M059J (cell line): Measurements from ENCODE around the gene SORCS2. TPM values are rescaled to one million over a fixed set of nuclear protein-coding genes. Genes with fewer than 3 reads are reported as not detected.

ENCODE experiments used
- DNase-seq: peaks from one replicate; pipeline ENCODE4 v3.0.0-alpha.2; 2012; ENCODE audit warnings: low read depth
- total RNA-seq: library from RNA; depleted of rRNA; stranded (reverse); fragments of >200 nt; shearing (Covaris generic); gene quantifications from 2 replicates; pipeline ENCODE4 v1.2.3, GENCODE V29; 2014

The SORCS2 gene
- total RNA-seq, 1 experiment from 2014 or later: 0.02 TPM

DNA sequence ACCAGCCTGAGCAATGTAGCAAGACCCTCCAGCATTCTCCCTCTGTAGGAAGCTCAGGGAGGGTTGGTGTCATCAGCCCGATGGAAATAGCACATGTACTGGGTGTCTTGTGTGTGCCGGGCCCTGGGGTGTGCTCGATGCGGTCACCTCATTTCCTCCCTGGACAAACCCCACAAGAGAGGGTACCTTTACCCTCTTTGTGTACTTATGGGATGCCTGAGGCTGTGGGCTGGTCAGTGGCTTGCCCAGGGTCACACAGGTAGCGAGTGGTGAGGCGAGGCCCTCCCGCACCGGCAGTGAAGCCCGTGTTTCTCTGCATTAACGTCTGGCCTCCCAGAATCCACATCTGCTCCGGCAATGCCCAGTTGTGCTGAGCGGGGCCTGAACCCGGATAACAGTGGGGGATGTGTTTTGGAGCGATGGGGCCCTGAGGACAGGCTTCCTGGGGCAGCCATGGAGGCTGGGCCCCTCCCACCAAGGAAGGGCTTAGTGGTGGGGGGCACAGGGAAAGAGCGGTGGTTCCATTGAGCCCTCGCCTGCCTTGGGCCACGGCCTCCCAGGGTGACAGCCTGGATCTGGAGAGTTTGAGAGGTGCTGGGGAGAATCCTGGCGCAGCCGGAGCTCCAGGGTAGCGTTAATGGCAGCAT lies 234.3 kb downstream of the SORCS2 start:
- DNase-seq: no peak

DNA sequence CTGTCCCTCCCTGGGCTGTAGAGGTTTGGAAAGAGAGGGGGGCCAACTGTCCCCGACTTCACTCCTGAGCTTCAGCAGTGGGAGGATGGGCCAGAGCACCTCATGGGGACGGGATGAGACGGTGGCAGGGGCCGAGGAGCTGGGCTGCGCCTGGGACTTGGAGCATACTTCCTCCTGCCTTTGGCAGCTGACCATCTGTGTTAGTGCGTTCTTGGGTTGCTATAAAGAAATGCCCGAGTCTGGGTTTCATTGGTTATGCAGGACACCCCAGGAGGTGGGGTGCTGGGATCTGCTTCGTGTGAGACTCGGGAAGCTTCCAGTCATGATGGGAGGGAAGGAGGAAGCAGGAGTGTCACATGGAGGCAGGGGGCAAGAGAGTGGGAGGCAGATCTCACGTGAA lies 235.0 kb downstream of the SORCS2 start:
- DNase-seq: no peak

- no peak for DNase-seq
Observed at GRCh38 chr4:7427831-7428260, 235.5 kb downstream of the SORCS2 start.

DNA sequence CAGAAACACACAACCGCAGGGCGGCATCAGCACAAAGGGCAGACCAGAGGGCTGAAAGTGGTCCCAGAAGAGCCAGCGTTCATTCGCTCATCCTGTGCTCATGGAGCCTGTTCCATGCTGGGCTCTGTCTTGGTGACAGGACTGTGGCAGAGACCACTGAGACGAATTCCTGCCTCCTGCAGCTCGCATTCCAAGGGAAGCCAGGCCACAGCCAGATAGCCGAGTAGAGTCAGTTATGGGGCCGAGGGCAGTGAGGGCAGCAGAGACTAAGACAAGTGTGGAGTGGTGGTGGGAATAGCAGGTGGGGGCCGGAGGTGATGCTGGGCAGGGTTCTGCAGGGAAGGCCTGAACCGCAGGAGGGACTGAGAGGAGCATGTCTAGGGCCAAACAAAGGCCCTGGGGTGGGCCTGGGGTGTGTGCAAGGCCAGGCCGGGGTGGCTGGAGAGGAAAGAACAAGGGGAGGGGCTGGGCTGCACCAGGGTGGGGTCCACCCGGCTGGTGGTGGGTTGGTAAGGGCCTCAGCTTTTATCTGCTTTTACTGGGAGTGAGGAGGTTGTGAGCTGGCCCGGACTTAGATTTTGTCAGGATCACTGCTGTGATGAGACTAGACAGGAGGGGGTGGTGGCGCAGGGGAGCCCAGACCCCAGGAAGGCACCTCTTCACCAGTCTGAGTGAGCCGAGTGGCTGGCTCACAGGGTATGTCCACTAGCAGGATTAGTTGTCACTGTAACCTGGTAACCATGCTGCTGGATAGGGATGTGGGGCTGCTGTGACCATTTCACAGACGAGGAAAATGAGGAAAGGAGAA lies 236.1 kb downstream of the SORCS2 start:
- no peak for DNase-seq

DNA sequence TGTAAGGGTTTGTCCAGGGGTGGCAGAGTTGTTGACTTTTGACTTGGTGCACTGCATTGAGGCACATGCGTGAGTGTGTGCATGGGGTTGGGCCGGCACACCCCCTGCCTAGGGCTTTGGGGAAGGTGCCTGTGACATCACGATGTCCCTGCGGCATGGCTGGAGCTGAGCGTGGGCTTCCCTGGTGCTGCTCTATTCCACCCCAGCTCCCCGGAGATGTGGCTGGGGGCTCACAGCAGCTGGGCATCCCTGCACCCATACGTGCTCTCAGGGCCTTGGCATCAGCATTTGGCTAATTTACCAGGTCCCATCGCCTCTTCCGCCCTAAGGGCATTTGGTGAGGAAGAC lies 236.7 kb downstream of the SORCS2 start:
- no peak for DNase-seq

DNA sequence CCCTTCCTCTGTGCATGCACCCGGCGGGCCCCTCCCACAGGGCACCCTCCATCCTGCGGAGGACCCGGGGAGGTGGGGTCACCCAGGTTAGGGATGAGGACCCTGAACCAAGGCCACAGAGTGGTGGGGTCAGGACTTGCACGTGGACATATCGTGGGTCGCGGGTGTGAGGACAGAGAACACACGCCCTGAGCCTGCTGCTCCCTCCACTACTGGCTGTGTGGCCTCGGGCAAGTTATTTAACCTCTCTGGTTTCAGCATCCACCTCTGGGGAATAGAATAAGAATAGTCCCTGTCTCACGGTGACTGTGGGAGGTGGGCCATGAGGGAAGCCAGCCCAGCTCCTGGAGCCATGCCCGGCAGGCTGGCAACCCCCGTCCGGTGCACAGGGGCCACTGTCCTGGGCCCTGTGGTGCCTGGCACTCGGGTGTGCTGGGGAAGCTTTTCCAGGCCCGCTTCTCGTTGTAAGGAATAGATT lies 237.3 kb downstream of the SORCS2 start:
- DNase-seq: no peak

DNA sequence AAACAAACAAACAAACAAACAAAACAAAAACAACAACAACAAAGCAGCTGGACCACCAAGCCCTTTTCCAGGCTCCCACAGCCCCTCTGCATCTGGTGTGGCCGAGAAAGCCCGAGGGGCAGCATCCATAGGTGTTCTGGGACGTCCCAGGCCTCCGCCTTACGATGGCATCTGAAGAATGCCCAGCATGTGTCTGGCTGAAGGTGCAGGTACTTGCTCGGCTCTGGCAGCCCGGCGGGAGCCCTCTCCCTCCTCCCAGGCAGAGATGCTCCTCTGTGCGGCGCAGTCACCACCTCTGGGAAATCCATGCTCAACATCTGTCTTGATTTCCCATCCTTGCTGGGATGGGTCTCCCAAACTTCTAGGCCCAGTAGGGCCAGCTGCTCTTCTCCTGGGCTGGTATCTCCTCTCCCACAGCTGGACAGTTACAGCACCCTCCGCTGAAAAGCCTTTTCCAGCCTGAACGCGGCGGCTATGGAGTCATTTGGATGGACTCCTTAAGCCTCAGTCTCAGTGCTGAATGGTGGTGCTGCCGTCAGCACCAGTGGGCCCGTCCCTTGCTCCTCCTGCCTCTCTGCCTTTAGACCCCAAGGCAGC lies 238.1 kb downstream of the SORCS2 start:
- DNase-seq: no peak

- DNase-seq: no peak
Observed at GRCh38 chr4:7430965-7431695, 238.8 kb downstream of the SORCS2 start.

DNA sequence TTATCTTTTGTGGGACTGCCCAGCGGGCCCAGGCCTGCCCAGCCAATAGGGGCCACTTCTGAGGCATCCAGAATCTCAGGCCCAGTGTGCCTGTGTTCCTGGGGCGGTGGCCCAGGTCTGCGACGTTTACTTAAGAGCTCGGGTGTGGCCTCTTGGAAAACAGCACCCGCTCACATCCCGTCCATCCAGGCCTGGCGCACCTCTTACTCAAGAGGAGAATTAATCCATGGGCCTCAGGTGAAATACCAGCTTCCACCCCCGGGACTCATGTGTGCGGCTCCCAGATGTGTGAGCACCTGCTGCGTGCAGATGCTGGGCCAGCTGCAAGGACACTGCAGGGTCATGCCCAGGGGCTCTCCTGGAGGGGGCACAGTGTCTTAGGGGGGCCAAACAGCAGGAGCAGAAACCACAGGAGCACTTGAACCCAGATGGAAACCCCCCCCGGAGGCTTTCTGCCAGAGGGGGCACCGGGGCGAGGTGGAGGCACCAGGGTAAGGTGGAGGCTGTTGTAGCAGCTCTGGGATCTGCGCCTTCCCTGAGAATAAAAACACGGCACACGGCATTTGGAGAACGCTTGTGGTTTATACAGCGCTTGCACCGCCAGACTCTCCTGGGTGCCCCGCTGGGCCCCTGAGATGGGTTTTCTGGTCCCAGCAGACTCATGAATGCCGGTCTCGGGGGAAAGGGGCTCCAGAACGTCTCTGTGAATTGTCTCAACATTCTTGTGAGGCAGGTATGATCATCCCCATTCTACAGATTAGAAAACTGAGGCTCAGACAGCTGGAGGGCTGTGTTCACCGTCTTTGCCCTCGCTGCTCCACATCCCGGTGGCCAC lies 239.6 kb downstream of the SORCS2 start:
- no peak for DNase-seq

- no peak for DNase-seq
Observed at GRCh38 chr4:7432531-7433375, 240.4 kb downstream of the SORCS2 start.

- DNase-seq: no peak
Observed at GRCh38 chr4:7433376-7434140, 241.2 kb downstream of the SORCS2 start.

- no peak for DNase-seq
Observed at GRCh38 chr4:7434141-7434765, 241.9 kb downstream of the SORCS2 start.

GRCh38 chr4:7434766-7435150 lies 242.4 kb downstream of the SORCS2 start, which contains the start of gene PSAPL1:
TSS of gene PSAPL1 (minus strand) at chr4:7434930. CDS start at chr4:7434879, 51 bp downstream.
- peak; percentile 72 for DNase-seq

DNA sequence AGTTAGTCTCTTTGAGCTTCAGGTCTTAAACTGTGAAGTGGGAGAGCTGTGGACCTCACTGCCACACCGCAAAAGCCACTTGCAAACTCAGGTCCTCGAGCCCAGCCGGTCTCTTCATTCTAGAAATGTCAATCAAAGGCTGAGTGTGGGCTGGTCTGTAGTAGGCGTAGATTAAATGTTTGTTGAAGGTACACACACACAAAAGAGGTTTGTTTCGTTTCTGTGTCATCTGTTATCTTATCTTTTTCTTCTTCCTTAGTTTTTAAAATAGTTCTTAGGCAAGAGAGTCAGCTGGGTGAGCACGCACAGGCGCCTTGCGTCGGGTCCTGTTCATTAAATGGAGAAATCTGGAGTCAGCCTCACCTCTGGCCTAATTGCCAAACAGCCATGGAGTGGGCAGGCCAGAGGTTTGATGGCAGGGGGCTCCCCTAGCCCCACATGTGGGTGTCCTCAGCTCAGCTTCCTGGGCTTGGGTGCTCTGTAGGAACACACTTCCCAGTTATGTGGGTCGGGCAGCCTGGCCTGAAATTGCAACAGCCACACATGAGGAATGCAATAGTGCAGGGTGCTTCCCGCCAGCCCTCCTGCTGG lies 243.2 kb downstream of the SORCS2 start:
- no peak for DNase-seq

- DNase-seq: no peak
Observed at GRCh38 chr4:7436256-7436655, 243.9 kb downstream of the SORCS2 start.

- DNase-seq: no peak
Observed at GRCh38 chr4:7439699-7440098, 247.4 kb downstream of the SORCS2 start.

DNA sequence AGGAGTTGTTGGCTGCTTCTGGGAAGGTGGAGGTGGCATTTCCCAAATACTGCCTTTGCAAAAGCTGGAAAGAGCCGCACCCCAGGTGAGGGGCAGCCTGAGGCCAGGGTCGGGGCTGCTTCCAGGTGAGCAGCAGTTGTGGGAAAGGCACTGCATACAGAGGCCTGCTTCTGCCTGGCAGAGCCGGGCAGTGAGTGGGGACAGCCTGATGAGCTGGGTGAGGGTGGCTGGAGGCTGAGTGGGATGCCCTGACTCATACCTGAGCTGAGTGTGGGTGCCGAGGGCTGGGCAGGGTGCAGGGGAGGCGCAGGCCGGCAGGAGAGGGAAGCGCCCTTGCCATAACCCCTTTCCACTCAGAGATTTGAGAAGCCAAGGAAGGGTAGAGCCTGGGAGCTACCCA lies 248.9 kb downstream of the SORCS2 start:
- no peak for DNase-seq

GRCh38 chr4:7442574-7443162 lies 250.3 kb downstream of the SORCS2 start:
- no peak for DNase-seq
